GM21786 (cell line): Measurements from ENCODE around the gene TMEM176B.

ENCODE experiments used
- ATAC-seq: cut with Tn5 transposase; IDR thresholded peaks from one replicate; pipeline ENCODE4 v1.9.1; 2021; ENCODE audit not compliant: unreplicated experiment

TMEM176B gene

DNA sequence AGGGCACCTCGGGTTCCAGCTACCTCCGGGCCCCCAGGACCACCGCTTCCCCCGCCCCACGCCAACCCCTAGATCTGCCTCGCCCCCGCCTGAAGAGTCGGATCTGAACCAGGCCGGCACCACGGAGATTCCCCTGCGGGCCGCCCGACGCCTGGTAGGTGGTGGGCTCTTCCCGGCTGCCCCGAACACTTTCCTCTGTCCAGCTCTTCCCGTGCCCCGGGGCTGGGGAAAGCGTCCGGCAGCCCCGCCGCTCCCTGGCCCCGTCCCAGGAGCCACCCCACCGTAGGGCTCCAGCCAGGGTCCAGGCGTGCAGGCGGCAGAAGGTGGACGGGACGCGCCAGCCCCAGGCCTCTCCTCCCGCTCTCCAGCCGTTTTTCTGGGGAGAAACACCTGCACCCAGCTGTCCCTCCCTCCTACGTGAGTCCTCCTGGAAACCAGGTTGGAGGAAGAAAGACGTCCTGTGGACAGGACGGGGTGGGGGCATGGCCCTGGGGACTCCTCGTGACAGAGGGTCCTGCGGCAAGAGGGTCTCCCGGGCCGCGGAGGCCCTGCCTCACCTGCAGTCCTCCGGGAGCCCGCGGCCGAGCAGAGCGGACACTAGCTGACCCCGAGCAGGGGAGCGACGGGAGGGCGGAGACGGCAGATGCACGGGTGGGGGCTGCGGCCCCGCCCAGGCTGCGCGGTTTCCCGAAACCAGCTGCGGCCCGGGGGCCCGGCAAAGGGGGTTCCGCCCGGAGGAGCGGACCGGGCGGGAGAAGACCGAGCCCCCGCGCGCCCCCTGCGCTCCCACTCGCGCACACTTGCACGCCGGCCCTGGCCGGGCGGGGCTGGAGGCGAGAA, at the start of gene TMEM176B:
TSS of gene TMEM176B (minus strand) at position 624 of the 840 bp plus-strand sequence. CDS start 3,795 bp downstream, outside the sequence.
- no peak for ATAC-seq

DNA sequence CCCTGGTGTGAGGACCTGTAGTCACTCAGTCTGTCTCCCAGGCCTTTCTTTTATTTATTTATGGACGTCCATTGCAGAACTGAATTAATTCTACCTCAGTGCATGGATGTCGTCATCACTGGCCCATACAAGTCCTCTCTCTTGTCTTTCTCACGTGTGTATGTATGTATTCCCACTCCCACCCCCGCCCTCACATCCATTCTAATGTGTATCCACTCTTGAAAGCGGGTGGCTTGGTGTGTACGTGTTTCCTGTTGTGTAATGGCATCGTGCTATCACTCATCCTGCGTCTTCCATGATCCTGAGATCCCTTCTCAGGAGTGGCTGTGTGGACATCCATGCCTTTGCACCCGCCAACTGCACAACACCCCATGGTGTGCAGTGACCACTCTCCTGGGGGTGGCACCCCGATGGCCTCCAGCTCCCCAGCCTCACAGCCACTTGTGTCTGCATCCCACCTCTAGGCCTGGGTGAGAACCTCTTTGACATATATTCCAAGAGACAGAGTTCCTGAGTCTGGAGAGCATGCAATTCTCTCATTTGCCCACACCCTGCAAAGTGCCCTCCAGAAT, 49.1 kb upstream of the TMEM176B start:
- no peak for ATAC-seq

DNA sequence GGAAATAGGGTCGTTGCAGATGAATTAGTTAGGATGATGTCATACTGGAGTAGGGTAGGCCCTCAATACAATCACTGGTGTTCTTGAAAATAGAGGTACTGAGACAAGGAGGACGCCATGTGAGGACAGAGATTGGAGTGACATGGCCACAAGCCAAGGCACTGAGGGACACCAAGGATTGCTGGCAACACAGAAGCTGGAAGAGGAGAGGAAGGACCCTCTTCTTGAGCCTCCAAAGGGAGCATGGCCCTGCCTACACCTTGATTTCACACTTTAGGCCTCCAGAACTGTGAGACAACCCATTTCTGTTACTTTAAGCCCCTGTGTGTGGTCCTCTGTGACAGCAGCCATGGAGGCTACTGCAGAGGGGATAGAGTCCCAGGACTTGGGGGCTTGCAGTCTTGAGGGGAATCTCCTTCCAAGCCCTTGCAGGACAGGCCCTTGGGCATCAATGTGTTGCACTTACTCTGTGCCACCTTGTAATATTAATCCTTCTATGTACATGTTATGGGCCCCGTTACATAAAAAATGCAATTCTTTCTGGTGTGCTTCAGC, 48.5 kb upstream of the TMEM176B start:
- no peak for ATAC-seq

DNA sequence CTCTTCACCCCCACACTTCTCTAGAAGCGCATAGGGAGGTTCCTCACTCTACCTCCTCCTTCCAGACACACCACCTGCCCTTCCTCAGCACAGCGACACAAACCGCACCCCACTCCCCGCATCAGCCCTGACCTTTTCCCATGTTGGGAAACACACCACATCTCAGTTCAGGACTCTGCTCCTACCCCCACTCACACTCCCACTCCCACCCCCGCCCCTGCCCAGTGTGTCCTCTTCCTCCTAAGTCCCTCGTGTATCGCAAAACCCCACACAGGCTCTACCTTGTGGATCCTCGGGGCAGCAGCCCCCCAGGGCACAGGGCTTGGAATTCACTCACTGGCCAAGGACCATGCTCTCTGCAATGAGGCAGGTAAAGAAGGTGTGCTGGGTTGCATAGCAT, 47.9 kb upstream of the TMEM176B start:
- no peak for ATAC-seq

DNA sequence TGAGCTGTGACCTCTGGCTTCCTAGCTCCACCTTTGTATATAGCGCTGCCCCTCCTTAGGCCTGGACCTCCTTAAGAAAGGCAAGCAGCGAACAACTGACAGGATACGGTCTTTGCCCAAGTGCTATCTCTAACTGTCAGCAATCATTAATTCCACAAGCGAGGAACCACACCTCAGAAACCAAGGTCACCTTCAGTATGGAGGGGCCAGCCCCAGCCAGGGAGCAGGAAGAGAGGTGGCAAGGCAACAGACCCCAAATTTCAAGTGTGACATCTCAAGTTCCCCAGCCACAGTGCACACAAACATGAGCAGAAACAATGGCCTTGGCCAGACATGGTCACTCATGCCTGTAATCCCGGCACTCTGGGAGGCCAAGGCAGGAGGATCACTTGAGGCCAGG, 47.4 kb upstream of the TMEM176B start:
- no peak for ATAC-seq

DNA sequence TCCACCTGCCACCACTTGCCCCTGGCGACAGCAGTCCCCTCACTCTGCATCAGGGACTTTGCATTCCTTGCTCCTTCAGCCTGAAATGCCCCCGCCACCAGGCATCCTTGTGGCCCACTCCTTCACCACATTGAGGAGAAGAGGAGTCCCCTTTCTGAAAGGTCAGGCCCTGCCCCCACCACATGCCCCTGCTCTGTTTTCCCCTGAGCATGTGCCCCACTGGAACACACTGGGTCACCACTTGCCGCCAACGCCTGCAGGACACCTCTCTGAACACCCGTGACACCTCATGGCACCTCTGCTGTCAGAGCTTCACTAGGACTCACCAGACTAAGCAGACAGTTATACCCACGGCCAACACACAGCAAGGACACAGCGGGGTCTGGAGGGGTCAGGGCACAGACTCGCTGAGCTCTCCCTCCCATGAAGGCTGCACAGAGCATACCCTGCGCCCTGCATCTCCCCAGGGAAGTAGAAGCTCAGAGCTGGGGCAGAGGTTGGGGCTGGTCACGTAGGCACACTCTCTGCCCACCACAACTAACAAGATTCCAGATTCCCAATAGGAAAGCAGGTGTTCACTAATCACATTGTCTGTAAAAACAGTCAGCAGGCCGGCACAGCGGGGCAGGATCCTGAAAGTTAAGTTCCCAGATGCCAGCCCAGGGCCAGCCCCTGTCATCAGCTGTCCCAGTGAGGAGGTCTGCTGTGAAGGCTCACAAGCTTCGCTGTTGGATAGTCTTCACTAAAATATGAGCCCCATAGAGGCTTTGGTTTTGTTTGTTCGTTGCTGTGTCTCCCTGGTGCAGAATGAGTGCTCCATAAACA, 46.3 kb upstream of the TMEM176B start:
- no peak for ATAC-seq

DNA sequence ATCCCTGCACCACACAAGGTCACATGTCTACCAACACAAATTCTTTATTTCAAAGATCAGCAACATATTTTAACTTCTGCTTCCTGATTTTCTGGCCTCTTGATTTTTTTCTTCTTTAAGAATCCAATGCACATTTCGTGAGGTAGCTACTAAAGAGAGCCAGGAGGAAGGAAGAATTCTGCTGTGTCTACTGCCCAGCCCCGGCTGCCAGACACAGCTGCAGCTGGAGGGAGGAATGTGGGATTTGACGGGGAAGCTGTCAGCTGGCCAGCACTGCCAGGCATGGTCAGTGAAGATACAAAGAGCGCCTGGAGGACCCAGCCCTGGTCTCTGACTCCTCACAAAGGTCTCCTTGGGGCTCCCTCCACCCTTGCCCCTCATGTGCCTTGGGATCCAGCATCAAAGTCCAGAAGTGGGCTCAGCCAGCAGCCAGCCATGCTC, 45.3 kb upstream of the TMEM176B start:
- no peak for ATAC-seq

DNA sequence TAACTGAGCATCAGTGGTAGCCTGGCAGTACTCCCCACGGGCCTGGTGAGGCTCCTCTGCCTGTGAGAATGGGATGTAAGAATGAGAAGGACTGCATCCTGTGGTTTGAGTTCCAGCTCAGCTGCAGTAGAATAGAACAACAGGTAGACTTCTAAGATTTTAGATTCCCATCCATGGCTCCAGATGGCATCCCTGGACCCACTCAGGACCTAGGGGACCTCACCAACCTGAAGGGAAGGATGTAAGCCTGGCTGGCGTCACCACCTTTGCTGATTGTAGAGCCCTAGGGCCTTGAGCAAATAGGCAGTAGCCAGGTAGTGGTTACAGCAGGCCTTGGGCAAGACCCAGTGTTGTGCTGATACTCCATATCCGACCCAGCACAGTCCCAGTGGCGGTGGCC, 42.6 kb upstream of the TMEM176B start:
- no peak for ATAC-seq

DNA sequence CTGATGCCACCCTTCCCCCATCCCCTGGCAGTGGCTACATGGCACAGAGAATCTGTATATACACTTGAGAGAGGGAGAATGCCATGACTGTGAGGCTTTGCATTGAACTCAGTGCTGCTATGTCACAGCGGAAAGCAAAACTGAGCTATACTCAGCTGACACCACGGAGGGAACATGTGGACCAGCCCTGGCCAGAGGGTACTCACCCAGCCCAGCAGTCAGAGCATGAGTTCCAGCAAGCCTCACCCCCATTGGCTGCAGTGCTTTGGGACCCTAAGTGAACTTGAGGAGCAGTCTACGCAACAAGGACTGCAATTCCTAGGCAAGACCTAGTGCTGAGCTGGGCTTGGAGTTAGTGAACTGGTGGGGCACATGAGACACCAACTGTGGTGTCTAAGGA, 41.9 kb upstream of the TMEM176B start:
- no peak for ATAC-seq

DNA sequence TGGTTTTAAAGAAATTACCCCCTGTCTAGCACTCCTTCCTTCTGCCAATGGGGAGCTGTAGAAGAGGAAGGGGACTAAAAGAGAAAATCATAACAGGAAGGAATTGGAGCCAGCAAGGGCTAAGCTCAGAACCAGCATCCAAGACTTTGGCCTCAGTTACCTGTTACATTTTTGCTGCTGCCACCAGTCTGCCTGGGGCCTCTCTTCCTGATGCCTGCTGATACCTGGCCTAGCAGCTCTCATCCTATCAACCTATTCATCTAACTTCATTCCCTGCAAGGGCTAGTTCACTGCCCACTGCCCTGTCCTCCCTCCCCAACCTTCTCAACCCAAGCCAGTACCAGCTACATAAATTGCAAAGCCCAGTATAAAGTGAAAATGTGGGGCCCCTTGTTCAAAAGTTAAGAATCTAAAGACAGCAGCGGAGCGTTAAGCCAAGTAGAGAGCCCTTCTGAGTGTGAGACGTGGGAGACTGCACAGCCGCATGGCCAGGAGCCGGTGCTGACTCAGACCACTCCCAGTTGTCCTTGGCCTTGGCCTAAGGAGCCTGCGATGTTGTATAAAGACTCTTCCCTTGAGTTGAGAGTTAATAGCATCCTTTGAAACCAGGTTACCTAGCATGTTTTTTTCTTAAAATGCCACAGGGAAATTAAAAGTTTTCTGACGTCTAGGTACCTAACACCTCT, 38.9 kb upstream of the TMEM176B start:
- ATAC-seq, result no peak

DNA sequence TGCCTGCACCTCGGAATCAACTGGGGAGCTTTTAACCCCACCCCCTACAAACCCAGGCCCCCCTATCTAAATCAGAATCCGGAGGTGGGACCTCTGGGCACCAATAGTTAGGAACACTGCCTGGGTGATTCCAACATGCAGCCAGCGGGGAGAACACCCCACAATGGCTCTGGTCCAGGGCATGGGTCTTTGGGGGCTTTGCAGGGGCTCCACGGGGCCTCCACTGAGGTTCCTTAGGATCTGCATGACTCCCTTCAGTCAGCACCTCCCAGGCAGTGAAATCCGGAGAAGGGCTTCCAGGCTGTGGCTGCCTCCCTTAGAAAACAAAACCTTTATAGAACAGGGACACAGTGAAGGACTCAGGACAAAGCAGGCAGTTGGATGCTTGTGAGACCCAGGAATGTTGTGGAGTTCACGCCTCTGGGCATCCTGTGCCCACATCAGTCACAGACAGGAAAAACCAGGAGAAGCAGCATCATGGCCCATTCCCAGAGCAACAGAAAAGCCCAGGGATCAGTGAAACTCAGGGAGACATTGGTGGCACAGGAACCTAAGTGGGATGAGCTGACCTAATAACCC, 35.6 kb upstream of the TMEM176B start:
- ATAC-seq, result no peak

DNA sequence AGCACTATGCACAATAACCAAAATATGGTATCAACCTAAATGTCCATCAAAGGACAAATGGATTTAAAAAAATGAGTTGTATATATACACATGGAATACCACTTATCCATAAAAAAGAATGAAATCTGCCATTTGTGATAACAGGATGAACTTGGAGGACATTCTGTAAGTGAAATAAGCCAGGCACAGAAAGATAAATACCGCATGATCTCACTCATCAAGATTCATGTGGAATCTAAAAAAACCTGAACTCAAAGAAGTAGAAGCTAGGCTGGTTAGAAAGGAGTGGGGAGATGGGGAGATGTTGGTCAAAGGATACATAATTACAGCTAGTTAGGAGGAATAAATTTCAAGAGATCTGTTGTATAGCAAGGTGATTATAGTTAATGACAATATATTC, 34.9 kb upstream of the TMEM176B start:
- no peak for ATAC-seq

DNA sequence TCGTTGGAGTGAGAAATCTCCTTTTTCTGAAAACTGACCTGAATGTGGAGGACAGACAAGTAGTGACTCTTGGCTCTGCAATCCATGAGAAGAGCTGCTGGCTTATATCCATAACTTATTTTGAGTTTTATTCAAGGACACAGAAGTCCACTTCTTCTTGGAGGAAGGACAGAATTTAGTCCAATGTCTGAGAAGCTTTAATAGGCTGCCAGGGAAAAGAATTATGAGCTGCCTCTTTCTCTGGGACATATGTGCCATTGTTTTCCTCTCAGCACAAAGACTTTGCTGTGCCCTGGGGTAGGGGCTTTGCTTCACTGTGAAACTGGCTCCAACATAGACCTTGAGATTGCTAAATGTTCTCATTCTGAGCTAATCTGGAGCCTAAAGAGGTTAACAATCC, 31.7 kb upstream of the TMEM176B start:
- ATAC-seq, result no peak

DNA sequence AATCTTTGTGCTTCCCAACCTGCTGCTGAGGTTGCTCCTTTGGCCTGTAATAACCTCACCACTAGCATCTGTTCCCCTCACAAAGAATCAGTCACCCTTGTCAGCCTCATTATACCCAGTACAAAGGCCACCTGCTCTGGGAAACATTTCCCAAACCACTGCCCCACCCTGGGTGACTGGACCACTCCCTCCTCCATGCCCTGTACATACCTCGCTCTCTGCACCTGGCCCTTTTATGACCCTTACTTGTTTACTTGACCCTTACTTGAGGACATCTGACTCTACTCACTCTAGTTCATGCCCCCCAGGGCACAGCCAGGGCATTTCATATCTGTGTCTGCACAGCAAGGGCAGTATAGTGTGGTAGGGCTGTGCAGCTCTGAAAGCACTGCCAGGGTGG, 30.8 kb upstream of the TMEM176B start:
- ATAC-seq, result no peak

DNA sequence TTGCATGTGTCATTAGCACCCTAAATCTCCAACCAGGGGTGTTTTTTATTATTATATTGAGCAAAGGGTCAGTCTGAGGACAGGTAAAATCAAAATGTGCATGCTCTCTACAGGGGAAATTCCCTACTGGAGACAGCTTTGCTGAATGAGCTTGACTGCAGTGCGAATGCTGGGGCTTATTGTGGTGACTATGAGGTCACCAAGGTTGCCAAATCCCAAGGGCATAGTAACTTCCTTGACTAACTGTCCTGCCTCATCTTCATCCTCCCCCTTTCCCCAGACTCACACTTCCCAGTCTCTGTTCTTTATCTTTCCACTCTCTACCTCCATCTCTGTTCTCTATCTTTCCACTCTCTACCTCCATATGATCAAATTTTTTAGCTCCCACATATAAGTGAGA, 29.3 kb upstream of the TMEM176B start:
- ATAC-seq, result no peak

DNA sequence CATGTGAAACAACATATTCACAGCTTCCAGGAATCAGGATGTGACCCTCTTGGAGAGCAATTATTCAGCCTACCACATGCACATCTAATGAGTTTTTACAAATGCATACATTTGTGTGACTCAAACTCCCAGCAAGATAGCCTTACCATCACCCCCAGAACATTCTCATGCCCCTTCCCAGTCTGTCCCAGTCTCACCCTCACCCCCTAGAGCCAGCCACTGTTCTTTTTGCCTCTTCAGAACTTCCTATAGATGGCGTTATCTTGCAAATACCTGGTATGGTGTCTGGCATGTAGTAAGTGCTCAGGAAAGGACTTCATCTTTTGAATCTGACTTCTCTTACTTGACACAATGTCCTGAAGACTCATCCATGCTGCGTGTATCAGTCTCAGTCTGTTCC, 28.2 kb upstream of the TMEM176B start:
- ATAC-seq, result no peak

DNA sequence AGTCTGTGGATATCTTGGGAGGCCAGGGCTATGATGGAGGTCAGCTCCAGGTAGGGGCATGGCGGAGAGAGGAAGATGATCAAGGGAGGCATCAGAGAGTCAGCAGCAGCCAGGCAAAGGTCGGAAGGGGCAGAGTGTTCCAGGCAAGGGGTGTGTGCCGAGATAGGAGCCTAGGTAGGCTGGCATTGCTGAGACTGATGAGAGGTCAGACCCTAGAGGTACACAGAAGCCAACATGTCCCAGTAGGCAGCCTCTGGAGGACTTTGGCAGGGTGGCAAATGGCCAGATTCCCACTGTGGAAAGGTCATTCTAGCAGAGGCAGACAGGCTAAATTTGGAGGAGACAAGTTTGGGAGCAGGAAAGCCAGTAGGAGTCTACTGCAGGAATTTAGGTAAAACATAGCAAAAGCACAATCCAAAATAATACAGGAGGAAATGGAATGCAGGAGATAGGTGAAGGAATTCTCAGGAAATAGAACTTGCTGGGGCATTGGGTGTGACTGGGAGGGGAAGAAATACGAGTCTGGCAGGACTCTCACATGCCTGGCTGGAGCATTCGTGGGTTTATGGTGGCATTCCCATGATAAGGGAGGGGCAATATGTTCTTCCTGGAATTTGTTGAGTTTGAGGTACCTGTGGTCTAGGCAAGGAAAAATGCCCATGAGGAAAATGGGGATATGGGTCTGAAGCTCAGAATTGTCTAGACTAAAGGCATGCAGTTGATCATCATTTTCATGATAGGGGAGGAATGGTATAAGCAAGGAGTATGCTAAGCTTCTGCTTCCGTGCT, 26.1 kb upstream of the TMEM176B start:
- no peak for ATAC-seq

DNA sequence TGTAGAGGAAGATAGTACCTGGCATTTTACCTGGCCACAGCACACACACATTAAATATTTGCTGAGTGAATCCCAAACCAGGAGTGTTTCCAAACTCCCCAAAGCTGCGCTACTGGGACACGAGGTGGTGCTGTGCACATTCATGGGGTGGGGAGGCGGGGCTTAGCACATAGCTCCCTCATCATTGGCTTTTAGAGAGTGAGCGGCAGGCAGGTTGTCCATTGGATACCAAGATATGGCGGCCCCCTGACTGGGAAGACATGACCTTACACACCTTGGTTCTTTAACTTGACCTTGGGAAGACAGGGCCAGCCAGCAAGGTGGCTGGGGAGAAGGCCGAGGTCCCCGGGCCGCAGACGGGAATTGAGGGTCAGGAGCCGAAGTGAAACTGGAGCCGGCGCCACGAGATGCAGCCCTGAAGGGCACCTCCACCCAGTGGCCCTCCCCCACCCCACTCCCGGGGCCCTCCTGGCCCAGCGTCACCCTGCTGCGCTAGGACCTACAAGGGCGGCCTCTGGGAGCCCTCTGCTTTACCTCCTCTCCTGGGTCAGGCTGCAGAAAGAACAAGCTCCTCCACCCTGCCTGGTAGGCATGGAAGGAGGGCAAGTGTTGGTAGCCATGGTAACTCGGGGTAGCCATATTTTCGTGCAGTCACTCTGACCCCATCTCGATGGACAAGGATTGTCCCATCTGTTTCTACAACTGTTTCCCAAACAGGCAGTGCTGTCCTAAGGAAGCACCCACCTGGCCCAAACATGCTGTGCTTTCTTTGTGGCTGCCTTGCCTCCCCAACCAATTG, 24.4 kb upstream of the TMEM176B start:
- ATAC-seq, result no peak
